IPS-15b (cell line): Measurements from ENCODE around the gene UNC5B.
"Not testable (repeated sequence)": the region's sequence is repeated elsewhere in the genome, so short reads cannot be mapped to it uniquely, and the experiment has no call there.

Experiments used
- H3K27me3 ChIP-seq: one replicate; pipeline ENCODE4 v1.6.1; 2013; ENCODE audit warnings: low read length; ENCODE audit not compliant: control insufficient read depth, insufficient read depth
- H3K36me3 ChIP-seq: one replicate; pipeline ENCODE4 v1.6.1; 2013; ENCODE audit warnings: low read length; ENCODE audit not compliant: control insufficient read depth, insufficient read depth
- H3K4me1 ChIP-seq: one replicate; pipeline ENCODE4 v1.6.1; 2013; ENCODE audit warnings: mild to moderate bottlenecking, low read length; ENCODE audit not compliant: control insufficient read depth, insufficient read depth
- H3K4me3 ChIP-seq: one replicate; pipeline ENCODE4 v1.5.1; 2013; ENCODE audit warnings: low read depth, low read length
- H3K9ac ChIP-seq: one replicate; pipeline ENCODE4 v1.6.1; 2013; ENCODE audit warnings: low read depth, mild to moderate bottlenecking, low read length
- H3K9me3 ChIP-seq: one replicate; pipeline ENCODE4 v1.6.1; 2013; ENCODE audit warnings: mild to moderate bottlenecking, low read length; ENCODE audit not compliant: control insufficient read depth, insufficient read depth

The UNC5B gene

GRCh38 chr10:71295641-71296040 lies 83.3 kb downstream of the UNC5B start:
- Histone ChIP-seq H3K9ac (no peak overlapping the region), H3K9me3 (no peaks in the 10 kb centered on the region), H3K27me3 (no peaks in the 10 kb centered on the region), H3K36me3 (peaks cover 71% of the 10 kb centered on the region), H3K4me3 (no peak overlapping the region), H3K4me1 (no peaks in the 10 kb centered on the region)

GRCh38 chr10:71296086-71296485 lies 83.7 kb downstream of the UNC5B start:
- H3K36me3 ChIP-seq = peaks cover 71% of the 10 kb centered on the region
- no peak overlapping the region for H3K9ac ChIP-seq
- no peaks in the 10 kb centered on the region for H3K4me1 ChIP-seq
- H3K9me3 ChIP-seq = no peaks in the 10 kb centered on the region
- no peak overlapping the region for H3K4me3 ChIP-seq
- no peaks in the 10 kb centered on the region for H3K27me3 ChIP-seq

GRCh38 chr10:71296811-71297210 lies 84.4 kb downstream of the UNC5B start:
- H3K36me3 ChIP-seq = peaks cover 63% of the 10 kb centered on the region
- H3K4me3 ChIP-seq, H3K9ac ChIP-seq, H3K4me1 ChIP-seq, H3K27me3 ChIP-seq, H3K9me3 ChIP-seq: not testable (repeated sequence)

DNA sequence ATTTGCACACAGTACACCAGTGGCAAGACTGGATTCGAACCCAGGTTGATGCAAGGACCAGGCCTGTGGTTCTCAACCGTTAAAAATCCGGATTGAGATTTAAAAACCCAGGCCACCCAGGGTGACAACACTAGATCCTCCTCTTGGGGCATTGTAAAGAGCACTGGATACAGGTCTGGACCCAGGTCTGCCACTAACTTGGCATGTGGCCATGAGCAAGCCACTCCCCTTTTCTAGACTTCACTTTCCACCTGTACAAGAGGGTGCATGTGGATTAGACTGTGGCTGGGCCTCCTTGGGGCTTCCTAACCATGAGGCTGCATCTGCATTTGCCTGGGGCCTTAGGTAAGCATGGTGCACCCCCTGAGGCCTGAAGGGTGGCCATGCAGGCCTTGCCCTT lies 85.0 kb downstream of the UNC5B start:
- no peaks in the 10 kb centered on the region for H3K27me3 ChIP-seq
- H3K36me3 ChIP-seq = peaks cover 58% of the 10 kb centered on the region
- no peaks in the 10 kb centered on the region for H3K9me3 ChIP-seq
- no peak overlapping the region for H3K4me3 ChIP-seq
- no peak overlapping the region for H3K9ac ChIP-seq
- no peaks in the 10 kb centered on the region for H3K4me1 ChIP-seq

DNA sequence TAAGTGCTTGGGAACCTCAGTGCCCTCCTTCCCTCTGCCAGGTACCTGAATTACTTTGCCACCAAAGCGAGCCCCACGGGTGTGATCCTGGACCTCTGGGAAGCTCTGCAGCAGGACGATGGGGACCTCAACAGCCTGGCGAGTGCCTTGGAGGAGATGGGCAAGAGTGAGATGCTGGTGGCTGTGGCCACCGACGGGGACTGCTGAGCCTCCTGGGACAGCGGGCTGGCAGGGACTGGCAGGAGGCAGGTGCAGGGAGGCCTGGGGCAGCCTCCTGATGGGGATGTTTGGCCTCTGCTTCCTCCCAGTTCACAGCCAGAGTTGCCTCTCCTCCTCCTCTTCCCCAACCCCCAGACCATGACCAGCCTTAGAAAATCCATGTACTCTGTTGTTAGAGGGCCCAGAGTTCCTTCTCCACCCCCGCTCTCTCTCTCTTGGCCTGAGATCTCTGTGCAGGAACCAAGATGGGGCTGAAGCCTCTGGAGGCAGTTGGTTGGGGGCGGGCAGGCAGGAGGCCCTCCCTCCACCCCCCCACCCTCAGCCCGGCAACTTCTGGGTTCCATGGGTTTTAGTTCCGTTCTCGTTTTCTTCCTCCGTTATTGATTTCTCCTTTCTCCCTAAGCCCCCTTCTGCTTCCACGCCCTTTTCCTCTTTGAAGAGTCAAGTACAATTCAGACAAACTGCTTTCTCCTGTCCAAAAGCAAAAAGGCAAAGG lies 86.9 kb downstream of the UNC5B start:
- no peak overlapping the region for H3K9ac ChIP-seq
- H3K36me3 ChIP-seq = peaks cover 42% of the 10 kb centered on the region
- no peaks in the 10 kb centered on the region for H3K27me3 ChIP-seq
- no peak overlapping the region for H3K4me3 ChIP-seq
- H3K4me1 ChIP-seq = no peaks in the 10 kb centered on the region
- H3K9me3 ChIP-seq = no peaks in the 10 kb centered on the region

GRCh38 chr10:71300555-71301370 lies 88.4 kb downstream of the UNC5B start:
- Histone ChIP-seq H3K27me3 (no peaks in the 10 kb centered on the region), H3K4me1 (no peaks in the 10 kb centered on the region), H3K36me3 (peaks cover 30% of the 10 kb centered on the region), H3K9ac (no peak overlapping the region), H3K4me3 (no peak overlapping the region), H3K9me3 (no peaks in the 10 kb centered on the region)

DNA sequence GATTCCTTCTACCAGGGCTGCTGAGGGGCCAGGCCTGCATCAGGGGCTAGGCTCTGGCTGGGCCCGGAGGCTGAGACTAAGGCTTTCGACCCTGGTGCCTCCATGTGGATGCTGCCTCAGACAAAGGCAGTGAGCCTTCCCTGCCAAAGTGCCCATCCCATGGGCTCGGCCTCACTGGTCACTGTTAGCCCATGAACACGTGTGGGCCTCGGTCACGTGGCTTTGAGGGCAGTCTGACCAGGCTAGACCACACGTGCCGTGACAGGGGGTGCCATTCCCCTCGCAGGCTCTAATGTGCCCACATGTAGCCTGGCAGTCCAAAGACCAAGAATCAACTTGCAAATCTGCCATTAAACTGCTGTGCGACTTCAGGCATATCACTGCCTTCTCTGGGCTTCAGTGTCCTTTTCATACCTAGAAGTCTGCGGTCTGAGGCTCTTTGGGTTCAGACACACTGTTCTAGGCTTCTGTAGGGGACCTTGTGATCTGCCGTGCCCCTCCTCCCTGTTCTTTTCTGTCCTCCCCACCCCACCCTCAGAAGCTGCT lies 89.1 kb downstream of the UNC5B start:
- Histone ChIP-seq H3K36me3 (peaks cover 23% of the 10 kb centered on the region), H3K9ac (no peak overlapping the region), H3K9me3 (no peaks in the 10 kb centered on the region), H3K27me3 (no peaks in the 10 kb centered on the region), H3K4me3 (no peak overlapping the region), H3K4me1 (no peaks in the 10 kb centered on the region)

GRCh38 chr10:71302451-71302850 lies 90.1 kb downstream of the UNC5B start:
- no peaks in the 10 kb centered on the region for H3K4me1 ChIP-seq
- H3K9me3 ChIP-seq = no peaks in the 10 kb centered on the region
- H3K27me3 ChIP-seq = no peaks in the 10 kb centered on the region
- H3K9ac ChIP-seq = no peak overlapping the region
- H3K36me3 ChIP-seq = peaks cover 19% of the 10 kb centered on the region
- no peak overlapping the region for H3K4me3 ChIP-seq

DNA sequence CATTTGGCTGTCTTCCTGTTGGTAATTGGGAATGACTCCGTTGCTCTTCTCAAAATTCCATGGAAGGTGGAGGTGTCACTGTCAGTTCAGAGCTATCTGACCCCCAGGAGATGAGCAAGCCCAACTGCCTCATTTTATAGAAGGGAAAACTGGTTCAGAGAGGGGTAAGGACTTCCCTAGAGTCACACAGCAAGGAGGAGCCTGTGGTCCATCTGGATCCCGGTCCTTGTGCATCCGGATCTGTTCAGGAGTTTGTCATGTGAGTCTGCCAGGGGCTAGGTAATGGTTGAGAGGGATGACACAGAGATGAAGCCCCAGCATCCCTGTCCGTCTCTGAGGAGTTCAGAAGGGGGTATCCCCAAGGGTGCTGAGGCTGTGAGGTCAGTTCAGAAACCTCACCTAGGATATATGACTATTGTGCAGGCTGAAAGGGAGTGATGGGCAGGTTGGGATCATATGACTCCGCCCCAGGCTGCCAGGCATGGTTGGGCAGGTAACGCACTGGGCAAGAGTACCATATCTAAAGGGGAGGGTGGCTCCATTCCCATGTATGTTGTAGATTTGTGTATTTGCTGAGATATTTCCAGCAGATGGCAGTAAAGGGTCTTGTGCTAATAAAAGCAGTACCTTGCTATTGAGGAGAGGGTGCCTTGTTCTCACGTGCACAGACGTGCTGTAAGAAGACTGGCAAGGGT lies 90.7 kb downstream of the UNC5B start:
- Histone ChIP-seq H3K9ac (no peak overlapping the region), H3K9me3 (no peaks in the 10 kb centered on the region), H3K4me1 (no peaks in the 10 kb centered on the region), H3K27me3 (no peaks in the 10 kb centered on the region), H3K36me3 (peaks cover 13% of the 10 kb centered on the region), H3K4me3 (no peak overlapping the region)

- H3K4me3 ChIP-seq = no peak overlapping the region
- H3K36me3 ChIP-seq = peaks cover 11% of the 10 kb centered on the region
- no peaks in the 10 kb centered on the region for H3K4me1 ChIP-seq
- no peaks in the 10 kb centered on the region for H3K27me3 ChIP-seq
- H3K9ac ChIP-seq = no peak overlapping the region
- H3K9me3 ChIP-seq = no peaks in the 10 kb centered on the region
Measured at GRCh38 chr10:71303569-71303907, 91.2 kb downstream of the UNC5B start.

GRCh38 chr10:71304914-71305313 lies 92.5 kb downstream of the UNC5B start:
- H3K9me3 ChIP-seq = no peaks in the 10 kb centered on the region
- no peak overlapping the region for H3K4me3 ChIP-seq
- H3K4me1 ChIP-seq = no peaks in the 10 kb centered on the region
- H3K9ac ChIP-seq = no peak overlapping the region
- peaks cover 2% of the 10 kb centered on the region for H3K36me3 ChIP-seq
- no peaks in the 10 kb centered on the region for H3K27me3 ChIP-seq
